Mesenchymal stem cell (in vitro differentiated cells and primary cell): ENCODE data around the gene CDKN1A.

Source experiments
- DNase-seq: peaks from one replicate; pipeline ENCODE4 v3.0.0-alpha.2; 2013
- H2AFZ ChIP-seq: one replicate; pipeline ENCODE4 v1.6.1; 2013; ENCODE audit warnings: low read depth, mild to moderate bottlenecking, control low read depth, inconsistent platforms, low read length, moderate library complexity
- H2AK5ac ChIP-seq: 2 replicates; pipeline ENCODE4 v1.6.1; 2013; ENCODE audit warnings: low read length, moderate library complexity, mild to moderate bottlenecking, inconsistent platforms; ENCODE audit not compliant: severe bottlenecking
- H2BK120ac ChIP-seq: one replicate; pipeline ENCODE4 v1.6.1; 2013; ENCODE audit warnings: low read depth, mild to moderate bottlenecking, inconsistent platforms, low read length, moderate library complexity
- H2BK12ac ChIP-seq, 2 experiments: one replicate each; pipeline ENCODE4 v1.6.1; 2013; ENCODE audit warnings: inconsistent platforms in 2 of 2, low read length in 2 of 2, mild to moderate bottlenecking in 2 of 2, moderate library complexity in 2 of 2, control low read depth in 1 of 2
- H2BK15ac ChIP-seq: one replicate; pipeline ENCODE4 v1.6.1; 2013; ENCODE audit warnings: mild to moderate bottlenecking, low read depth, inconsistent platforms; ENCODE audit not compliant: poor library complexity, severe bottlenecking
- H2BK5ac ChIP-seq: 2 replicates; pipeline ENCODE4 v1.6.1; 2013; ENCODE audit warnings: low read depth, mild to moderate bottlenecking, low read length, control low read depth, inconsistent platforms; ENCODE audit not compliant: poor library complexity, severe bottlenecking
- H3K14ac ChIP-seq, 2 experiments: one replicate each; pipeline ENCODE4 v1.6.1; 2013; ENCODE audit warnings: inconsistent platforms in 2 of 2, low read length in 2 of 2, control low read depth in 1 of 2, mild to moderate bottlenecking in 1 of 2, moderate library complexity in 1 of 2
- H3K18ac ChIP-seq, 2 experiments: one replicate each; pipeline ENCODE4 v1.6.1; 2013; ENCODE audit warnings: inconsistent platforms in 2 of 2, low read length in 2 of 2, control low read depth in 1 of 2, low read depth in 1 of 2, mild to moderate bottlenecking in 1 of 2
- H3K23ac ChIP-seq, 2 experiments: one replicate each; pipeline ENCODE4 v1.6.1; 2013; ENCODE audit warnings: inconsistent platforms in 2 of 2, low read length in 2 of 2, mild to moderate bottlenecking in 2 of 2, moderate library complexity in 2 of 2, control low read depth in 1 of 2
- H3K27ac ChIP-seq: 2 replicates; pipeline ENCODE4 v1.5.1; 2013; ENCODE audit warnings: mild to moderate bottlenecking, moderate library complexity, low read length, control low read depth, inconsistent platforms; ENCODE audit not compliant: poor library complexity, severe bottlenecking
- H3K27me3 ChIP-seq, 2 experiments: 2 replicates each; pipeline versions ENCODE4 v1.6.1 to v1.7.0; 2013; ENCODE audit warnings: low read length in 2 of 2, mild to moderate bottlenecking in 2 of 2, moderate library complexity in 2 of 2, control low read depth in 1 of 2, inconsistent platforms in 1 of 2; ENCODE audit not compliant: control insufficient read depth in 1 of 2, insufficient read depth in 1 of 2
- H3K36me3 ChIP-seq, 2 experiments: 2 replicates each; pipeline versions ENCODE4 v1.6.1 to v1.7.0; 2013; ENCODE audit warnings: low read length in 2 of 2, control low read depth in 1 of 2, inconsistent platforms in 1 of 2, low read depth in 1 of 2, mild to moderate bottlenecking in 1 of 2; ENCODE audit not compliant: insufficient read depth in 2 of 2, control insufficient read depth in 1 of 2
- H3K4ac ChIP-seq, 2 experiments: one replicate each; pipeline ENCODE4 v1.6.1; 2013; ENCODE audit warnings: inconsistent platforms in 2 of 2, low read length in 2 of 2, mild to moderate bottlenecking in 2 of 2, moderate library complexity in 2 of 2, control low read depth in 1 of 2, low read depth in 1 of 2
- H3K4me1 ChIP-seq: 2 replicates; pipeline ENCODE4 v1.6.1; 2013; ENCODE audit warnings: low read depth, low read length, control low read depth; ENCODE audit not compliant: control insufficient read depth, insufficient read depth
- H3K4me2 ChIP-seq: 2 replicates; pipeline ENCODE4 v1.6.1; 2013; ENCODE audit warnings: low read length, mild to moderate bottlenecking, inconsistent platforms; ENCODE audit not compliant: poor library complexity, severe bottlenecking
- H3K4me3 ChIP-seq, 2 experiments: 2 replicates each; pipeline versions ENCODE4 v1.5.1 to v1.7.0; 2013; ENCODE audit warnings: low read length in 2 of 2, mild to moderate bottlenecking in 2 of 2, control low read depth in 1 of 2, low read depth in 1 of 2; ENCODE audit not compliant: insufficient read depth in 1 of 2
- H3K79me1 ChIP-seq: replicated peaks from 2 replicates; pipeline ENCODE4 v1.6.1; 2013; ENCODE audit warnings: mild to moderate bottlenecking, control low read depth, low read length, inconsistent platforms; ENCODE audit not compliant: poor library complexity, severe bottlenecking
- H3K9ac ChIP-seq: 2 replicates; pipeline ENCODE4 v1.7.0; 2013; ENCODE audit warnings: mild to moderate bottlenecking, low read length, moderate library complexity
- H3K9me3 ChIP-seq: 2 replicates; pipeline ENCODE4 v1.7.0; 2013; ENCODE audit warnings: mild to moderate bottlenecking, low read length; ENCODE audit not compliant: control insufficient read depth
- H4K8ac ChIP-seq: one replicate; pipeline ENCODE4 v1.6.1; 2013; ENCODE audit warnings: inconsistent platforms, mild to moderate bottlenecking, low read length, moderate library complexity
- H4K91ac ChIP-seq: one replicate; pipeline ENCODE4 v1.6.1; 2013; ENCODE audit warnings: mild to moderate bottlenecking, low read length, inconsistent platforms
- WGBS: methylation state at CpG from one replicate; pipeline ENCODE4 v1.1.7; 2013; ENCODE audit warnings: mixed read lengths; 5-methylcytosine and 5-hydroxymethylcytosine counted together

Gene CDKN1A

GRCh38 chr6:36666287-36666686, 12.2 kb upstream of the CDKN1A start:
- Histone ChIP-seq H4K91ac (no peak overlapping the region), H3K79me1 (peaks cover 7% of the 10 kb centered on the region), H3K4me2 (no peak overlapping the region), H2AK5ac (peak overlapping the region; percentile 62), H3K27me3 (peaks cover 0 to 6% of the 10 kb centered on the region in 2 experiments), H3K4ac (peak overlapping the region; percentile 27 to 75), H3K23ac (no peak overlapping the region), H2BK15ac (no peak overlapping the region), H3K4me3 (no peak overlapping the region), H3K9me3 (no peaks in the 10 kb centered on the region), H2AFZ (no peak overlapping the region), H2BK120ac (peak overlapping the region; percentile 8), H3K18ac (peak overlapping the region; percentile 1 to 83), H3K27ac (peak overlapping the region; percentile 96), H2BK12ac (peak overlapping the region; percentile 32 to 75), H3K9ac (peak overlapping the region; percentile 87), H2BK5ac (peak overlapping the region; percentile 70), H3K14ac (no peak overlapping the region), H4K8ac (no peak overlapping the region), H3K36me3 (no peaks in the 10 kb centered on the region), H3K4me1 (peaks cover 23% of the 10 kb centered on the region)
- peak; percentile 15 for DNase-seq
- WGBS = 96% methylated on average over 2 of the region's 2 CpGs

DNA sequence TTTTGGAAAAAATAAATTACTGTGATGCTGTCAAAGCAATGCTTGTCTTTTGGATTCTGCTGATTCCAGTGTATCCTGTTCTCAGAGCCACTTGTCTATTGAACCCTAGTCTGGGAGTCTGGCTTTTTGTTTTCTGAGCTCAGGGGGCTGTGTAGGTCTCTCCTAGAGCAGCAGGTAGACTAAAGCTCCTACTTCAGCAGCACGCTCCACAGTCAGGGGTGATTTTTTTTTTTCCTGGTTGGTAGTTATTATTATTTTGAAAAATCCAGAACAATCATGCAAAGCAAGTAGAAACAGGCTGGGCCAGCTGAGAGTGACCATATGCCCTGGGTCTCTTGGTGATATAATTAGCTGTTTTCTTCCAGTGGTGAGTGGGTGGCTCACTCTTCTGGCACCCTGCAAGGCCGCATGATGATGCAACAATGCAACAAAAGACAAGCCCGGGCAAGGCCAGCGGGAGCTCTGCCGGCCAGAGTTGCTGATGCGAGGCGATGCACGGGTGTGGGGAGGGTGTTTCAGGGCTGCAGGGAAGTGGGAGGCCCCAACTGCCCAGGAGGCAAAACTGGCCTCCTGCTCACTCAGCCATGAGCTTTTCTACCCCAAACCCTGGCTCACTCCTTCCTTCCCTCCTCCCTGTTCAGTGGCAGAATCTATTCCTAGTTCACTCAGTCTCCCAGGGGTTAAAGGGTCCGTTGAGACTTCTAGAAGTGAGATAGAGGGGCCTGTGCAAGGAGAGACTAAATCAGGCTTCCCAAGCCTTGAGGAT, 11.5 kb upstream of the CDKN1A start:
- H3K79me1 ChIP-seq = peaks cover 7% of the 10 kb centered on the region
- peak overlapping the region in 1 of 2 experiments; percentile 58 for H2BK12ac ChIP-seq
- no peak overlapping the region for H3K14ac ChIP-seq
- H3K18ac ChIP-seq = peak overlapping the region; percentile 22 to 73
- peak overlapping the region; percentile 49 for H2BK15ac ChIP-seq
- peak; percentile 95 for DNase-seq
- peaks cover 23% of the 10 kb centered on the region for H3K4me1 ChIP-seq
- peak overlapping the region in 1 of 2 experiments; percentile 32 for H3K4ac ChIP-seq
- H3K27me3 ChIP-seq = no peaks in the 10 kb centered on the region
- peak overlapping the region; percentile 87 for H3K9ac ChIP-seq
- H2AK5ac ChIP-seq = peak overlapping the region; percentile 94
- H4K91ac ChIP-seq = peak overlapping the region; percentile 84
- peak overlapping the region; percentile 96 for H3K27ac ChIP-seq
- no peaks in the 10 kb centered on the region for H3K9me3 ChIP-seq
- peak overlapping the region; percentile 80 for H2BK120ac ChIP-seq
- H3K36me3 ChIP-seq = no peaks in the 10 kb centered on the region
- H2AFZ ChIP-seq = no peak overlapping the region
- peak overlapping the region in 1 of 2 experiments; percentile 23 for H3K4me3 ChIP-seq
- WGBS = 13% methylated on average over 9 of the region's 9 CpGs
- H2BK5ac ChIP-seq = peak overlapping the region; percentile 91
- H3K4me2 ChIP-seq = peak overlapping the region; percentile 14
- H3K23ac ChIP-seq = no peak overlapping the region
- H4K8ac ChIP-seq = peak overlapping the region; percentile 74

DNA sequence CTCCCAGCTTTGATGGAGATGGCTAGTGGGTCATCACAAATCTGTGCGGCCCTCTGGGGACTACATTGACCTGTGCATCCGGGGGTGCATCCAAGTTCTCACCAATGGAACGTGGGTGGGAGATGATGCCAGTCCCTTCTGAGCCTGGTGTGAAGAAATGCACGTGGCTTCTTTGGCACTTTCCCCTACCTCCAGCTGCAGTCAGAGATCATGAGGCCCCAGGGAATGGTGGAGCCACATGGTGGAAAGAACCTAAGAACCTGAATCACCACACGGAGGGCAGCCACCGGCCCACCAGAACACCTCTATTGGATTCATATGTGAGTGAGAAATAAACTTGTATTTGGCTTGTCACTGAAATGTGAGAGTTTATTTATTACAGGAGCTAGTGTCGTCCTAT, 9.9 kb upstream of the CDKN1A start:
- Histone ChIP-seq H3K4me3 (no peak overlapping the region), H3K27me3 (no peaks in the 10 kb centered on the region), H2AK5ac (peak overlapping the region; percentile 84), H3K18ac (peak overlapping the region; percentile 74 to 76), H2BK120ac (no peak overlapping the region), H3K14ac (peak overlapping the region in 1 of 2 experiments; percentile 71), H2AFZ (no peak overlapping the region), H2BK15ac (no peak overlapping the region), H3K9me3 (no peaks in the 10 kb centered on the region), H4K8ac (no peak overlapping the region), H4K91ac (peak overlapping the region; percentile 8), H3K9ac (peak overlapping the region; percentile 87), H3K36me3 (no peaks in the 10 kb centered on the region), H3K79me1 (peaks cover 7% of the 10 kb centered on the region), H3K23ac (no peak overlapping the region), H2BK5ac (no peak overlapping the region), H3K27ac (no peak overlapping the region), H3K4me2 (no peak overlapping the region), H3K4ac (peak overlapping the region; percentile 7 to 65), H3K4me1 (peaks cover 23% of the 10 kb centered on the region), H2BK12ac (peak overlapping the region; percentile 94 to 96)
- 93% methylated on average over 6 of the region's 7 CpGs for WGBS
- no peak for DNase-seq

- H4K8ac ChIP-seq = peak overlapping the region; percentile 29
- DNase-seq = no peak
- H3K4me2 ChIP-seq = no peak overlapping the region
- H3K4me1 ChIP-seq = peaks cover 23% of the 10 kb centered on the region
- peak overlapping the region in 1 of 2 experiments; percentile 44 for H3K14ac ChIP-seq
- peak overlapping the region; percentile 65 for H4K91ac ChIP-seq
- H3K4me3 ChIP-seq = no peak overlapping the region
- H3K4ac ChIP-seq = peak overlapping the region; percentile 7 to 65
- no peak overlapping the region for H3K27ac ChIP-seq
- H2BK5ac ChIP-seq = no peak overlapping the region
- H3K79me1 ChIP-seq = peaks cover 7% of the 10 kb centered on the region
- H3K23ac ChIP-seq = no peak overlapping the region
- 91% methylated on average over 6 of the region's 6 CpGs for WGBS
- peak overlapping the region; percentile 62 for H2BK15ac ChIP-seq
- H3K18ac ChIP-seq = peak overlapping the region; percentile 7 to 70
- H2BK12ac ChIP-seq = peak overlapping the region; percentile 94
- H3K9ac ChIP-seq = peak overlapping the region; percentile 40
- H2AFZ ChIP-seq = no peak overlapping the region
- no peaks in the 10 kb centered on the region for H3K9me3 ChIP-seq
- peak overlapping the region; percentile 56 for H2BK120ac ChIP-seq
- H3K27me3 ChIP-seq = no peaks in the 10 kb centered on the region
- no peaks in the 10 kb centered on the region for H3K36me3 ChIP-seq
- peak overlapping the region; percentile 84 for H2AK5ac ChIP-seq
Observed at GRCh38 chr6:36669002-36669401, 9.5 kb upstream of the CDKN1A start.
